ENCODE data around the gene ATP6V1G1.

DNA sequence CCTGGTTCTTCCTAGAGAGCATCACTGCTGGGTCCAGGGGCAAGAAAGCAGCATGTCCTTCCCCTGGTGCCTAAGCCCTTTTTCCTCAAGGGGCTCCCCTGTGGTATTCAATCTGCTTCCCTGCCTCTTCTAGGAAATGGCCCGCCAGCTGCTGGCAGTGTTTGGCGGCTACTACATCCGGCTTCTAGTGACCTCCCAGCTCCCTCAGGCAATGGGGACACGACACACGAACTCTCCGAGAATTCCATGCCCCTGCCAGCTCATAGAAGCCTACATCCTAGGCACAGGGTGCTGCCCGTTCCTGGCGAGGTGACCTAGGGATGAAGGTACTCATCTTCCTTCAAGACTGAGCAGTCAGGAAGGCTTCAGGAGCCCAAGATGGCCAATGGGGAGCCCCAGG, 55.4 kb downstream of the ATP6V1G1 start:
- TF ChIP-seq, protein P1, sequence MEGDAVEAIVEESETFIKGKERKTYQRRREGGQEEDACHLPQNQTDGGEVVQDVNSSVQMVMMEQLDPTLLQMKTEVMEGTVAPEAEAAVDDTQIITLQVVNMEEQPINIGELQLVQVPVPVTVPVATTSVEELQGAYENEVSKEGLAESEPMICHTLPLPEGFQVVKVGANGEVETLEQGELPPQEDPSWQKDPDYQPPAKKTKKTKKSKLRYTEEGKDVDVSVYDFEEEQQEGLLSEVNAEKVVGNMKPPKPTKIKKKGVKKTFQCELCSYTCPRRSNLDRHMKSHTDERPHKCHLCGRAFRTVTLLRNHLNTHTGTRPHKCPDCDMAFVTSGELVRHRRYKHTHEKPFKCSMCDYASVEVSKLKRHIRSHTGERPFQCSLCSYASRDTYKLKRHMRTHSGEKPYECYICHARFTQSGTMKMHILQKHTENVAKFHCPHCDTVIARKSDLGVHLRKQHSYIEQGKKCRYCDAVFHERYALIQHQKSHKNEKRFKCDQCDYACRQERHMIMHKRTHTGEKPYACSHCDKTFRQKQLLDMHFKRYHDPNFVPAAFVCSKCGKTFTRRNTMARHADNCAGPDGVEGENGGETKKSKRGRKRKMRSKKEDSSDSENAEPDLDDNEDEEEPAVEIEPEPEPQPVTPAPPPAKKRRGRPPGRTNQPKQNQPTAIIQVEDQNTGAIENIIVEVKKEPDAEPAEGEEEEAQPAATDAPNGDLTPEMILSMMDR (IDR thresholded peaks at IDR 0.05): no peak
- no peak for TF ChIP-seq POLR2A (IDR thresholded peaks at IDR 0.05)
